T1000 (cell line): ENCODE data around the gene ATP8A1.
"Not testable (repeated sequence)": the region's sequence is repeated elsewhere in the genome, so short reads cannot be mapped to it uniquely, and the experiment has no call there.

Source experiments
- DNase-seq: peaks from one replicate; lab custom pipeline; 2025; ENCODE audit warnings: mixed read lengths; lab: John Stamatoyannopoulos, UW

ATP8A1 gene

GRCh38 chr4:42501624-42502401 is 155.1 kb downstream of the ATP8A1 start:
- no peak for DNase-seq

- DNase-seq, result no peak
These were observed 158.9 kb downstream of the ATP8A1 start for GRCh38 chr4:42498040-42498439.

GRCh38 chr4:42497142-42497910 is 159.6 kb downstream of the ATP8A1 start:
- no peak for DNase-seq

- no peak for DNase-seq
These were observed 163.9 kb downstream of the ATP8A1 start for GRCh38 chr4:42492962-42493361.

- DNase-seq, result no peak
These were observed 166.9 kb downstream of the ATP8A1 start for GRCh38 chr4:42490015-42490414.

- no peak for DNase-seq
These were observed 167.8 kb downstream of the ATP8A1 start for GRCh38 chr4:42489095-42489494.

GRCh38 chr4:42488554-42488953 is 168.4 kb downstream of the ATP8A1 start:
- DNase-seq, result no peak

GRCh38 chr4:42488114-42488513 is 168.8 kb downstream of the ATP8A1 start:
- DNase-seq, result no peak

- no peak for DNase-seq
These were observed 169.7 kb downstream of the ATP8A1 start for GRCh38 chr4:42487230-42487629.

- DNase-seq, result not testable (repeated sequence)
These were observed 170.7 kb downstream of the ATP8A1 start for GRCh38 chr4:42486156-42486555.

- no peak for DNase-seq
These were observed 172.3 kb downstream of the ATP8A1 start for GRCh38 chr4:42484630-42485029.

- no peak for DNase-seq
These were observed 173.2 kb downstream of the ATP8A1 start for GRCh38 chr4:42483426-42484379.

- DNase-seq, result no peak
These were observed 174.2 kb downstream of the ATP8A1 start for GRCh38 chr4:42482516-42483327.

- DNase-seq, result no peak
These were observed 176.2 kb downstream of the ATP8A1 start for GRCh38 chr4:42480717-42481116.

- DNase-seq, result no peak
These were observed 176.6 kb downstream of the ATP8A1 start for GRCh38 chr4:42480281-42480680.

GRCh38 chr4:42478946-42479345 is 178.0 kb downstream of the ATP8A1 start:
- no peak for DNase-seq

- no peak for DNase-seq
These were observed 178.4 kb downstream of the ATP8A1 start for GRCh38 chr4:42478509-42478908.

- DNase-seq, result no peak
These were observed 182.5 kb downstream of the ATP8A1 start for GRCh38 chr4:42474406-42474805.

GRCh38 chr4:42473071-42473684 is 183.7 kb downstream of the ATP8A1 start:
- no peak for DNase-seq

- no peak for DNase-seq
These were observed 185.0 kb downstream of the ATP8A1 start for GRCh38 chr4:42471896-42472295.

- no peak for DNase-seq
These were observed 186.9 kb downstream of the ATP8A1 start for GRCh38 chr4:42470023-42470422.
